Esophagus squamous epithelium (tissue), 5 donors: ENCODE results near the gene SLC31A2. TPM values are rescaled to one million over a fixed set of nuclear protein-coding genes. Genes with fewer than 3 reads are reported as not detected.

Experiments
- DNase-seq: peaks from one replicate; lab custom pipeline; 2025; lab: John Stamatoyannopoulos, UW
- H3K27ac ChIP-seq, 4 donors: fragments of 200-600 bp; sonication (generic); one replicate each; pipeline ENCODE4 v1.5.1; 2016 to 2019; ENCODE audit warnings: mild to moderate bottlenecking in 1 of 4
- H3K27me3 ChIP-seq, 4 donors: fragments of 200-600 bp; sonication (generic); 1 replicate in 3 of 4; 2 replicates in 1 of 4; pipeline versions ENCODE4 v1.5.1 to v1.6.0; 2017 to 2021; ENCODE audit warnings: antibody characterized with exemption in 1 of 4
- H3K36me3 ChIP-seq, 3 donors: fragments of 200-600 bp; sonication (generic); one replicate each; pipeline ENCODE4 v1.5.1; 2016 to 2019
- H3K4me1 ChIP-seq, 3 donors: fragments of 200-600 bp; sonication (generic); one replicate each; pipeline ENCODE4 v1.5.1; 2017 to 2019
- H3K4me3 ChIP-seq, 4 donors: fragments of 200-600 bp; sonication (generic); 1 replicate in 3 of 4; 2 replicates in 1 of 4; pipeline ENCODE4 v1.5.1; 2016 to 2019; ENCODE audit warnings: mild to moderate bottlenecking in 2 of 4, moderate library complexity in 1 of 4
- H3K9me3 ChIP-seq, 3 donors: fragments of 200-600 bp; sonication (generic); one replicate each; pipeline ENCODE4 v1.5.1; 2016 to 2019
- POLR2A ChIP-seq, 4 donors: fragments of 450-650 bp; IDR thresholded peaks; one replicate each; pipeline ENCODE4 v1.6.1; 2017; ENCODE audit warnings: antibody characterized with exemption in 4 of 4, mild to moderate bottlenecking in 4 of 4, moderate library complexity in 3 of 4
- WGBS, 2 donors: methylation state at CpG; one replicate each; pipeline ENCODE4 v1.1.5; 2018; 5-methylcytosine and 5-hydroxymethylcytosine counted together
- intact Hi-C: fragments of 100-400 bp; cut with DNase I; formaldehyde crosslinking; loops from one replicate; pipeline ENCODE4 v1.15.0; 2022
- total RNA-seq, 4 donors: library from RNA; depleted of rRNA; stranded (reverse); fragments of >200 nt; gene quantifications; one replicate each; pipeline ENCODE4 v1.1.0, GENCODE V29; 2016
- TF ChIP-seq, protein P1 (sequence below), 6 experiments: fragments of 450-650 bp in 4 of 6; fragments of 200-600 bp in 2 of 6; sonication (generic) in 2 of 6; IDR thresholded peaks; one replicate each; pipeline ENCODE4 v1.5.1; 2016 to 2019; ENCODE audit warnings: antibody characterized with exemption in 6 of 6, mild to moderate bottlenecking in 4 of 6, moderate library complexity in 4 of 6
- donor health status: DM: yes; HTN: yes; CAD: no.

The SLC31A2 gene
- total RNA-seq, 4 donors from 2014 or later = 7.1 to 15.2 (median 12.8) TPM

DNA sequence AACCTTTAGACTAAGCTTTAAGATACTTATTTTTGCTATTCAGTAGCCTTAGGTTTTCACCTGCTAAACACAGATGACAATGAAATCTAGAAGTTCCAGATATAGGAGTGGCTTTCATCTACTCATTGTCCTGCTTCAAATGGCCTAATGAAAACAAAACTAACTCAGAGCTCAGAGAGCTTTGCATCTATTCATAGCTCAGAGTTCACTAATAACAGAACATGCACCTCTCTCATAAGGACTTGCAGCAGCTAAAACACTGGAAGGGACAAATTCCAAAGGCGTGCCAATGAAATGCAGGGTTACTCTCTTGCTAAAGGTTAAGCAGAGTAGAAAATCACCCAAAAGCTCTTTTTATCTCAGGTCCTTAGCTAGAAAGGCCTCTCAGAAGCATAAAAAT lies 29.0 kb downstream of the SLC31A2 start:
- no peak for DNase-seq
- no peak for TF ChIP-seq POLR2A (IDR thresholded peaks at IDR 0.05)
- TF ChIP-seq, protein P1, sequence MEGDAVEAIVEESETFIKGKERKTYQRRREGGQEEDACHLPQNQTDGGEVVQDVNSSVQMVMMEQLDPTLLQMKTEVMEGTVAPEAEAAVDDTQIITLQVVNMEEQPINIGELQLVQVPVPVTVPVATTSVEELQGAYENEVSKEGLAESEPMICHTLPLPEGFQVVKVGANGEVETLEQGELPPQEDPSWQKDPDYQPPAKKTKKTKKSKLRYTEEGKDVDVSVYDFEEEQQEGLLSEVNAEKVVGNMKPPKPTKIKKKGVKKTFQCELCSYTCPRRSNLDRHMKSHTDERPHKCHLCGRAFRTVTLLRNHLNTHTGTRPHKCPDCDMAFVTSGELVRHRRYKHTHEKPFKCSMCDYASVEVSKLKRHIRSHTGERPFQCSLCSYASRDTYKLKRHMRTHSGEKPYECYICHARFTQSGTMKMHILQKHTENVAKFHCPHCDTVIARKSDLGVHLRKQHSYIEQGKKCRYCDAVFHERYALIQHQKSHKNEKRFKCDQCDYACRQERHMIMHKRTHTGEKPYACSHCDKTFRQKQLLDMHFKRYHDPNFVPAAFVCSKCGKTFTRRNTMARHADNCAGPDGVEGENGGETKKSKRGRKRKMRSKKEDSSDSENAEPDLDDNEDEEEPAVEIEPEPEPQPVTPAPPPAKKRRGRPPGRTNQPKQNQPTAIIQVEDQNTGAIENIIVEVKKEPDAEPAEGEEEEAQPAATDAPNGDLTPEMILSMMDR (IDR thresholded peaks at IDR 0.05) = no peak
- Histone ChIP-seq H3K4me3 (no peak overlapping the region), H3K36me3 (peaks cover 3 to 99% (median 41%) of the 10 kb centered on the region in 3 donors), H3K27me3 (no peaks in the 10 kb centered on the region), H3K27ac (no peak overlapping the region), H3K9me3 (no peaks in the 10 kb centered on the region), H3K4me1 (no peaks in the 10 kb centered on the region)
- intact Hi-C loops = no loop called here
- WGBS, 2 donors = 50 to 94% methylated on average over 1 of the region's 1 CpG

DNA sequence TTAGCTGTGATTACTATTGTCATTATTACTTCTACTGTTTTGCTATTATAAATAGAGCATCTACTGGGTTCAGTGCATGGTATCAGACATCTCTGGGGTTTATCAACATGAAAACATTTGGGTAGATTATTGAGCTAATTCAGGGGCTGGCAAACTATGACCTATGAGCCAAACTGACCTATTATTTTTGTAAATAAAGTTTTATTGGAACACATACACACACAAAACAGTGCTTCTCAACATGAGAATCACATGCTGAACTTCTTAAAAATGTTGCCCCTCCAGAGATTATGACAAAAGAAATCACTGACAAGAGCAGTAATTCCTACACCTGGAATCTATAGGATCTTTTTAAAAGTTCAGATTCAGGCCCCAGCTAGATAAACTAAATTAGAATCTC lies 30.4 kb downstream of the SLC31A2 start:
- intact Hi-C loops = no loop called here

DNA sequence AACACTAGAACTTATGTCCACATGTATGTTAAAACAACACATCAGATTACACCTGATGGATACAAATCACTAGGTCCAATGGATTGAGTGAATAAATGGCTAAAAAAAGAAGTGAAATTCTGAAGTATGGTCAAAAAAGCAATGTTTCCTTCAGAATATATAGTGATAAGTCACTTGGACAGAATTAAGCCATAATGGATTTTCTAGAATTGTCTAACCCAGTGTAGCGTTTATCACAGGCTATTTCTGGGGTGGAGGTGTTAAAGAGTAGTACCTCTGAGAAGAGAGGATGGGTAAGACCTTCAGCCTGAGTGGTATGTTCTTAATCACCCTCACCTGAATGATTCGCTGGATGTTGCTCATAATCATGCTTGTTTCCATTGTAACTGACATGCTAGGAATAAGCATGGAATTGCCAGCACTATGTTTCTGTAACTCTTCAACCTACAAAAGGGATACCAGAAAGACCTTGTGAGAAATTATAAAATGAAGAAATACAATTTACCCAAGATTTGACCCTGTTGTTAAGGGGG lies 33.2 kb downstream of the SLC31A2 start:
- Histone ChIP-seq H3K36me3 (peaks cover 11 to 100% (median 27%) of the 10 kb centered on the region in 3 donors), H3K27me3 (no peaks in the 10 kb centered on the region), H3K27ac (no peak overlapping the region), H3K4me3 (no peak overlapping the region), H3K9me3 (no peaks in the 10 kb centered on the region), H3K4me1 (peaks cover 0 to 14% (median 0%) of the 10 kb centered on the region in 3 donors)
- 88 to 98% methylated on average over 2 of the region's 2 CpGs for WGBS, 2 donors
- intact Hi-C loops = no loop called here
- no peak for TF ChIP-seq POLR2A (IDR thresholded peaks at IDR 0.05)
- TF ChIP-seq, protein P1 (IDR thresholded peaks at IDR 0.05) = no peak
- no peak for DNase-seq

More for the DNA sequence above, 30.4 kb downstream of the SLC31A2 start:
- Histone ChIP-seq H3K27me3 (no peaks in the 10 kb centered on the region), H3K4me1 (no peaks in the 10 kb centered on the region), H3K4me3 (no peak overlapping the region), H3K36me3 (peaks cover 9 to 100% (median 39%) of the 10 kb centered on the region in 3 donors), H3K9me3 (no peaks in the 10 kb centered on the region), H3K27ac (no peak overlapping the region)
- no peak for DNase-seq
- no peak for TF ChIP-seq POLR2A (IDR thresholded peaks at IDR 0.05)
- TF ChIP-seq, protein P1 (IDR thresholded peaks at IDR 0.05) = no peak

DNA sequence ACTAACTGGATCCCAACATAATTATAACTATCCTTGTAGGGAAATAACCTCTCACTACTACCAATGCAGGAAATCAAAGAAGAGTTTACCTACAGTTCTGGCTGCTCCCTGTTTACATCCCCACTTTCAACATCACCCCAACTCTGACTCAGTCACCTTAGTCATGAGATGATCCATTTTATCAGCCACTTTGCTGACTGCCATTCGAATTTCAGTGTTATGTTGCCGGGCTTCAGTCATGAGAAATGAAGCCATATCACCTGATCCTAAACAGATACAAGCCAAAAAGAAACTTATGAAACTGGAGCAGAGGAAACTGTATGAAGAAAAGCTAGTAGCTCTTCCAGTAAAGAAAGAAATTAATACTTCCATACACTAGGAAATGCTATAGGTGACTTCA lies 33.7 kb downstream of the SLC31A2 start:
- TF ChIP-seq POLR2A (IDR thresholded peaks at IDR 0.05) = no peak
- TF ChIP-seq, protein P1 (IDR thresholded peaks at IDR 0.05) = no peak
- peaks cover 11 to 96% (median 22%) of the 10 kb centered on the region in 3 donors for H3K36me3 ChIP-seq
- peaks cover 0 to 14% (median 0%) of the 10 kb centered on the region in 3 donors for H3K4me1 ChIP-seq
- DNase-seq = no peak
- intact Hi-C loops = no loop called here
- no peaks in the 10 kb centered on the region for H3K9me3 ChIP-seq
- no peak overlapping the region for H3K27ac ChIP-seq
- 56 to 100% methylated on average over 2 of the region's 2 CpGs for whole genome bisulfite sequencing, 2 donors
- H3K4me3 ChIP-seq = no peak overlapping the region
- no peaks in the 10 kb centered on the region for H3K27me3 ChIP-seq

DNA sequence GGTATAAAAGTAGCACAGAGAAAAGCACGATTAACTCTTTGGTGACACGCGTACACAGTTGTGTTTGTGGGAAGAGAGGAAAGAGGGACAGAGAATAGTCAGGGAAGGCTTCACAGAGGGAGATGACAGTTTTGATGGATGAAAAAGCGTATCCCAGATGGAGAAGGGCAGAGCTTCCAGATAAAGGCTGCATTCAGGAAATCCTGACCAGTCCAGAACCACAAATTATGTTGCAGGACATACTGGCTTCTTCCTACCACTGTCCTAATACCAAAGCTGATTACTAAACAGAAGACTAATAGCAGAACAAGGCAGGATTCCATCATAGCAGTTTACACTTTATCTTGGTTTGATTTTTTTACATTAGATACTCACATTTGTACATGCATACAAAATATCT lies 34.5 kb downstream of the SLC31A2 start:
- H3K4me1 ChIP-seq = peaks cover 0 to 14% (median 0%) of the 10 kb centered on the region in 3 donors
- H3K9me3 ChIP-seq = no peaks in the 10 kb centered on the region
- intact Hi-C loops = no loop called here
- 86 to 91% methylated on average over 4 of the region's 4 CpGs for WGBS, 2 donors
- no peak overlapping the region for H3K27ac ChIP-seq
- H3K27me3 ChIP-seq = no peaks in the 10 kb centered on the region
- TF ChIP-seq, protein P1 (IDR thresholded peaks at IDR 0.05) = no peak
- no peak for TF ChIP-seq POLR2A (IDR thresholded peaks at IDR 0.05)
- H3K36me3 ChIP-seq = peaks cover 11 to 95% (median 22%) of the 10 kb centered on the region in 3 donors
- H3K4me3 ChIP-seq = no peak overlapping the region
- DNase-seq = no peak
